NT2/D1 (cell line): ENCODE results near the gene LETMD1.

Source experiments
- YY1 ChIP-seq: IDR thresholded peaks from 2 replicates; pipeline ENCODE4 v1.6.1; 2011; ENCODE audit not compliant: insufficient read length, insufficient read depth
- ZNF274 ChIP-seq: IDR thresholded peaks from 2 replicates; pipeline ENCODE4 v1.6.1; 2011; ENCODE audit warnings: mild to moderate bottlenecking, low read depth, low read length

GRCh38 chr12:51080136-51080535 lies 32.0 kb downstream of the LETMD1 start:
- TF ChIP-seq YY1 (no peak), ZNF274 (no peak)
